ENCODE data around the gene SKA1. TPM values are rescaled to one million over a fixed set of nuclear protein-coding genes. Genes with fewer than 3 reads are reported as not detected.

Gene SKA1
- total RNA-seq, 8 experiments from 2014 or later: 0.10 to 16.8 (median 0.92) TPM

Other genes with a start within 250 kb of the SKA1 start
- gene MYO5B, start 179.9 kb upstream of the SKA1 start, total RNA-seq: 1 to 10 TPM in 4 of 8 experiments, under 1 TPM in 4; 0.61 to 5.9 (median 1.1) TPM
- gene CFAP53, start 108.6 kb upstream of the SKA1 start, total RNA-seq: 1 to 10 TPM in 6 of 8 experiments, under 1 TPM in 2; 0.41 to 6.3 (median 1.6) TPM
- 10 to 100 TPM; 43.0 to 63.3 (median 54.7) TPM for gene MBD1, start 93.5 kb upstream of the SKA1 start, total RNA-seq
- gene CXXC1, start 87.4 kb upstream of the SKA1 start, total RNA-seq: 10 to 100 TPM; 27.0 to 69.3 (median 50.5) TPM
- gene MAPK4, start 185.0 kb downstream of the SKA1 start, total RNA-seq: 10 to 100 TPM in 5 of 8 experiments, under 1 TPM in 3; 0.46 to 13.1 (median 10.6) TPM